Ascending aorta (tissue), 2 donors: ENCODE data around the gene MINAR1. TPM values are rescaled to one million over a fixed set of nuclear protein-coding genes. Genes with fewer than 3 reads are reported as not detected.
"Not testable (repeated sequence)": the region's sequence is repeated elsewhere in the genome, so short reads cannot be mapped to it uniquely, and the experiment has no call there.

ENCODE experiments used
- DNase-seq, 2 donors: peaks; one replicate each; pipeline ENCODE4 v3.0.0-alpha.2; 2019; ENCODE audit warnings: low spot score in 2 of 2
- H3K27ac ChIP-seq, 2 donors: fragments of 200-600 bp; sonication (generic); one replicate each; pipeline ENCODE4 v1.5.1; 2016 to 2017; ENCODE audit warnings: mild to moderate bottlenecking in 1 of 2
- H3K27me3 ChIP-seq: fragments of 200-600 bp; sonication (generic); one replicate; pipeline ENCODE4 v1.5.1; 2017
- H3K36me3 ChIP-seq, 2 donors: fragments of 200-600 bp; sonication (generic); one replicate each; pipeline ENCODE4 v1.5.1; 2016
- H3K4me1 ChIP-seq, 2 donors: fragments of 200-600 bp; sonication (generic); one replicate each; pipeline ENCODE4 v1.5.1; 2016 to 2017; ENCODE audit warnings: mild to moderate bottlenecking in 1 of 2
- H3K4me3 ChIP-seq, 2 donors: fragments of 200-600 bp; sonication (generic); one replicate each; pipeline ENCODE4 v1.5.1; 2016 to 2017; ENCODE audit warnings: mild to moderate bottlenecking in 1 of 2
- H3K9me3 ChIP-seq, 2 donors: fragments of 200-600 bp; sonication (generic); one replicate each; pipeline ENCODE4 v1.5.1; 2016
- intact Hi-C: fragments of 100-400 bp; cut with DNase I; formaldehyde crosslinking; loops from one replicate; pipeline ENCODE4 v1.15.1; 2023
- total RNA-seq: library from RNA; depleted of rRNA; stranded (reverse); fragments of >200 nt; gene quantifications from one replicate; pipeline ENCODE4 v1.1.0, GENCODE V29; 2016
- TF ChIP-seq, protein P1 (sequence below), 3 experiments: fragments of 200-600 bp in 2 of 3; fragments of 450-650 bp in 1 of 3; sonication (generic) in 2 of 3; IDR thresholded peaks; one replicate each; pipeline ENCODE4 v1.5.1; 2016 to 2019; ENCODE audit warnings: antibody characterized with exemption in 3 of 3, mild to moderate bottlenecking in 1 of 3, moderate library complexity in 1 of 3

Gene MINAR1
- total RNA-seq, 1 donor from 2014 or later: 0.21 TPM

DNA sequence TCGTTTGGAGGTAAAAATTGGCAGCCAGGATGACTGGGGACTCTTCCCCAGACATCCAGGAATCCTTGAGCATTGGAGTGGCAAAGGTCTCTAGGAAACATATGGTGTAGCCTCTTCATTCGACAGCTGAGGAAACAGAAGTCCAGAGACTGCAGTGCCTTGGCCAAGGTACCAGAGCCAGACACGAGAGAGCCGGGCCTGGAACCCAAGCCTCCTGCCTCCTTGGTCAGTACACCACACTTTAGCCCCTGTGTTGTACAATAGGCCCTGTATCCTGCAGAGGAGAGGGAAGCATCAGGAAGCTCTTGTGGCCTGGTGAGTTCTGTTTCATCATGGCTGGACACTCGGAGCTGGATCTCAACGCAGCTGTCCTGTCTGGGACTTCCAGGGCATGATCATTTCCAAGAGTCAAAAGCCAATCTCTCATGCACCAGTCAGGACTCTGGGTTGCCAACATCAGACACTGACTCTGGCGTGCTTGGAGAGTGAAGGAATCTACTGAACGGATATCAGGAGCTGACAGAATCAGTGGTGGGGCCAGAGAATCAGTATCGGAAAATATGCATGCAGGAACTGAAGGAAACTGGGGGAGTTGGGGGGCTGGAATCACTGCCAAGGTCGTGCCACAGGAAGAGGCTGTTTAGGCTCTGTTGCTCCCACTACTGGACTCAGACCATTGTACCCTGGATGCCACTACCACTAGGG is 6.4 kb upstream of the MINAR1 start:
- intact Hi-C loops: no loop called here
- no peak overlapping the region for H3K27ac ChIP-seq
- H3K36me3 ChIP-seq: no peaks in the 10 kb centered on the region
- no peak overlapping the region for H3K4me3 ChIP-seq
- TF ChIP-seq, protein P1, sequence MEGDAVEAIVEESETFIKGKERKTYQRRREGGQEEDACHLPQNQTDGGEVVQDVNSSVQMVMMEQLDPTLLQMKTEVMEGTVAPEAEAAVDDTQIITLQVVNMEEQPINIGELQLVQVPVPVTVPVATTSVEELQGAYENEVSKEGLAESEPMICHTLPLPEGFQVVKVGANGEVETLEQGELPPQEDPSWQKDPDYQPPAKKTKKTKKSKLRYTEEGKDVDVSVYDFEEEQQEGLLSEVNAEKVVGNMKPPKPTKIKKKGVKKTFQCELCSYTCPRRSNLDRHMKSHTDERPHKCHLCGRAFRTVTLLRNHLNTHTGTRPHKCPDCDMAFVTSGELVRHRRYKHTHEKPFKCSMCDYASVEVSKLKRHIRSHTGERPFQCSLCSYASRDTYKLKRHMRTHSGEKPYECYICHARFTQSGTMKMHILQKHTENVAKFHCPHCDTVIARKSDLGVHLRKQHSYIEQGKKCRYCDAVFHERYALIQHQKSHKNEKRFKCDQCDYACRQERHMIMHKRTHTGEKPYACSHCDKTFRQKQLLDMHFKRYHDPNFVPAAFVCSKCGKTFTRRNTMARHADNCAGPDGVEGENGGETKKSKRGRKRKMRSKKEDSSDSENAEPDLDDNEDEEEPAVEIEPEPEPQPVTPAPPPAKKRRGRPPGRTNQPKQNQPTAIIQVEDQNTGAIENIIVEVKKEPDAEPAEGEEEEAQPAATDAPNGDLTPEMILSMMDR (IDR thresholded peaks at IDR 0.05): no peak
- no peaks in the 10 kb centered on the region for H3K27me3 ChIP-seq
- no peaks in the 10 kb centered on the region for H3K9me3 ChIP-seq
- DNase-seq: no peak
- H3K4me1 ChIP-seq: no peaks in the 10 kb centered on the region

DNA sequence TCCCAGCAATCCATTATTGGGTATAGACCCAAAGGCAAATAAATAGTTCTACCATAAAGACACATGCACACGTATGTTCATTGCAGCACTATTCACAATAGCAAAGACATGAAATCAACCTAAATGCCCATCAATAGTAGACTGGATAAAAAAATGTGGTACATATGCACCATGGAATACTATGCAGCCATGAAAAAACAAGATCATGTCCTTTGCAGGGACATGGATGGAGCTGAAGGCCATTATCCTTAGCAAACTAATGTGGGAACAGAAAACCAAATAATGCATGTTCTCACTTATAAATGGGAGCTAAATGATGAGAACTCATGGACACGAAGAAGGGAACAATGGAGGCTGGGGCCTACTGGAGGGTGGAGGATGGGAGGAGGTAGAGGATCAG is 5.2 kb upstream of the MINAR1 start:
- H3K27ac ChIP-seq, H3K4me1 ChIP-seq, intact Hi-C loops, H3K36me3 ChIP-seq, H3K4me3 ChIP-seq, H3K9me3 ChIP-seq, DNase-seq, H3K27me3 ChIP-seq: not testable (repeated sequence)

DNA sequence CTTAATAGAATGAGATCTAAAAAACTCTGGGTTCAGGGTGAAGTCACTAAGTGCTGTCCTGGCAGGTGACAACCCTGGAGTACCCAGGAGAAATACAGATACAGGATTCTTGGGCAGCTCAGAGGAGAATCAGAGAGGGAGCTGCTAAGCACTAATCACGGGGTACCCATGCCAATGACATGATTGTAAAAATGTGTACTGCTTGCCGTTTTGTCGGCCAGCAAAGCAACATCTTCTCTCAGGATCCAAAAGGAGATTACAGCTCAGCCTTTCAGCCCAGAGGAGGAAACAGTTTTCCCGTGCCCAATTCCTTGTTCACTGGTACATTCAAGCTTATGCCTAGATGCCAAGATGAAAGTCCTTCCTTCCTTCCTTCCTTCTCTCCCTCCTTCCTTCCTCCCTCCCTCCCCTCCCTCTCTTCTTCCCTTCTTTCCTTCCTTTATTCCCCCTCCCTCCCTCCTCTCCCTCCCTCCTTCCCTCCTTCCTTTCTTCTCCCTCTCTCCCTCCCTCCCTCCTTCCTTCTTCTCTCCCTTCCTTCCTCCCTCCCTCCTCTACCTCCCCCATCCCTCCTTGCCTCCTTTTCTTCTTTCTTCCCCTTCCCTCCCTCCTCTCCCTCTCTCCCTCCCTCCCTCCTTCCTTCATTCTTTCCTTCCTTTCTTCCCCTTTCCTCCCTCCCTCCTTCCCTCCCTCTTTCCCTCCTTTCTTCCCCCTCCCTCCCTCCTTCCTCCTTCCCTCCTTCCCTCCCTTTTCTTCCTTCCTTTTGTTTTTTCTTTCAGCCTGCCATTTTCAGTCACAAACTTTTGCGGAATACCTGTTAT is 4.1 kb upstream of the MINAR1 start:
- H3K9me3 ChIP-seq: no peaks in the 10 kb centered on the region
- H3K27ac ChIP-seq: no peak overlapping the region
- no peaks in the 10 kb centered on the region for H3K36me3 ChIP-seq
- H3K4me1 ChIP-seq: peaks cover 4 to 7% of the 10 kb centered on the region in 2 donors
- TF ChIP-seq, protein P1 (IDR thresholded peaks at IDR 0.05): no peak
- no peak for DNase-seq
- no peaks in the 10 kb centered on the region for H3K27me3 ChIP-seq
- intact Hi-C loops: no loop called here
- no peak overlapping the region for H3K4me3 ChIP-seq

DNA sequence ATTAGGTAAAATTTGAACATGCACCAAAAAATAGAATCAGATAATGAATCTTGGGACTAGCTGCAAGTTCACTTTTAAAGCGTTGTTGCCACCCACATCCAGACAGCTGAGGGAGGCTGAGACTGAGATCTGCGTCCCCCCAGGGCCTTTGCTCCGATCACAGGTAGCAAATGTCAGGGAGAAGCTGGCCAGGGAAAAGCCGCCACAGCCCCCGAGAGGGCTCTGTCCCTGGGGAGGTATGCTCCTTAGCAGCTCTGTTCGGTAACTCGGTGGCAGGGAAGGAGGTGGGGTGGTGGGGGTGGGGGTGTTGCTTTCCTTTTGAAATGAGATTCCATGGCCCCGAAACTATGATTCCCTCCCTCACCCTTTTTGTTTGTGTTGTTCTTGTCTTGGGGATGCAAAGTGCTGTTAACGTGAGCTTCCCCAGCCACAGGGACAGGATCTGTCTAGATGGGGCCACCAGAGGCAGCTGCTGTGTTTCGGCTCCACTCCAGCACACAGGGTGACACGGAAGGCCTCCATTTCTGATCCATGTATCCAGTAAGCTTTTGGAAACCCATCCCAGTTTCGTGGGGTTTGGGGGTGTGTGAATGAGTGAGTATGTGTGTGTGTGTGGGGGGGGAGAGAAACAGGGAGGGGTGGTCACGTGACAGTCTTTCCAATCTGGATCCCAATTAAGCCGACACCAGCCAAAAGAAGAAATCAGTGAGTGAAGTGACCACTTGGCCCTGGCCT is 1.1 kb upstream of the MINAR1 start:
- no peak overlapping the region for H3K27ac ChIP-seq
- no peaks in the 10 kb centered on the region for H3K36me3 ChIP-seq
- TF ChIP-seq, protein P1 (IDR thresholded peaks at IDR 0.05): no peak
- H3K9me3 ChIP-seq: no peaks in the 10 kb centered on the region
- H3K4me1 ChIP-seq: peaks cover 4 to 7% of the 10 kb centered on the region in 2 donors
- intact Hi-C loops: loop anchor here (5.0 kb wide), 1 partner anchor 49 kb away; no protein-coding TSS in a partner anchor
- H3K4me3 ChIP-seq: peak overlapping the region; percentile 52 to 69
- no peak for DNase-seq
- no peaks in the 10 kb centered on the region for H3K27me3 ChIP-seq

DNA sequence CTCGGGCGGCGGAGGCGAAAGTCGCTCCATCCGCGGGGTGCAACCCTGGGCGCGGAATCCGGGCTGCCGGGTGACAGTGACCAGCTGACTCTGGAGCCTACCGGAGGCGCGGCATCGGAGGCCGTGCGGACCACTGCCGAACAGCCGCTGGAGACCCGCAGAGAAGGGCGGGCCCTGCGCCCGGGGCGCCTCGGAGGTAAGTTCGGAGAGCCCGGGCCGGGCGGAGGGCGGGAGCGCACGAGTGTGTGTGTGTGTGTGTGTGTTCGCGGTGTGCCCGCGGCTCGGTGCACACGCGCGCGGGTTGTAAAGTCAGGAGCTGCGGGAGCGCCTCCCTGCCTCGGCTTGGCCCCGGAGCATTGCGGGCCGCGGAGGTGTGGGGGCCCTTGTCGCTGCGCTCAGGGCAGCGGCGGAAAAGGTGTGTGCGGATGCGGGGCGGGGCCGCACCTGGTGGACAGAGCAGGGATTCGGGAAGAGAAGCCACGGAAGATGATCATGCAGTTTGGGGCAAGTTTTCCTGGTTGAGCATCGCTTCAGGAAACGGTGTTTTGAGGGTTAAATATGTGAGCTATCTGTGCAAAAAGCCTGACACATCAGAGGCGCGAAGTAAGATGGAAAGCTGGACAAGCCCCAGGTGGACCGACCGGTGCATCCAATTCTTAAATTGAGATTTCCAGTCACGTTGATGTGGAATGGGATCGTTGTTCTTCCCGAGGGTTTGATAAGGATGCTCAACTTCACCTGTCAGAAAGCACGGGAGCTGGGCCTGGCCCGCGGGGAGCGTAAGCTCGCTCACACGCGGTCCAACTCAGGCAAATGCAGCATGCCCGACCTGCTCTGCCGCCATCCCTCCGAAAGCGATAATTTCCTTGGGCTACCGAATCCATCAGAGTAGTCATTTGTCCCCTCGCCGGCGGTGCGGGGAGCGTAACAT is 474 bp downstream of the MINAR1 start:
- TF ChIP-seq, protein P1 (IDR thresholded peaks at IDR 0.05): no peak
- no peak for DNase-seq
- no peaks in the 10 kb centered on the region for H3K36me3 ChIP-seq
- H3K9me3 ChIP-seq: no peaks in the 10 kb centered on the region
- H3K27me3 ChIP-seq: no peaks in the 10 kb centered on the region
- H3K4me1 ChIP-seq: peaks cover 4 to 7% of the 10 kb centered on the region in 2 donors
- intact Hi-C loops: loop anchor here (5.0 kb wide), 1 partner anchor 50 kb away; no protein-coding TSS in a partner anchor
- peak overlapping the region; percentile 52 to 69 for H3K4me3 ChIP-seq
- no peak overlapping the region for H3K27ac ChIP-seq
